HG03354 (cell line): ENCODE measurements around the gene PRMT1.
"Not testable (repeated sequence)": the region's sequence is repeated elsewhere in the genome, so short reads cannot be mapped to it uniquely, and the experiment has no call there.

ENCODE experiments used
- ATAC-seq: cut with Tn5 transposase; IDR thresholded peaks from one replicate; pipeline ENCODE4 v1.9.1; 2021; ENCODE audit warnings: mild to moderate bottlenecking; ENCODE audit not compliant: unreplicated experiment, poor library complexity, severe bottlenecking

Gene PRMT1

GRCh38 chr19:49677231-49677900, at the start of gene PRMT1:
TSS of gene PRMT1 (plus strand) at chr19:49677271. CDS start at chr19:49677281, 10 bp downstream.
- ATAC-seq: peak; percentile 9

GRCh38 chr19:49629659-49630058, 47.4 kb upstream of the PRMT1 start:
- ATAC-seq: no peak

GRCh38 chr19:49631014-49631588, 46.0 kb upstream of the PRMT1 start:
- no peak for ATAC-seq

GRCh38 chr19:49631610-49632192, 45.4 kb upstream of the PRMT1 start:
- no peak for ATAC-seq

GRCh38 chr19:49632576-49632975, 44.5 kb upstream of the PRMT1 start:
- ATAC-seq: no peak

- not testable (repeated sequence) for ATAC-seq
Observed at GRCh38 chr19:49633273-49633672, 43.8 kb upstream of the PRMT1 start.

- ATAC-seq: no peak
Observed at GRCh38 chr19:49635530-49636232, 41.4 kb upstream of the PRMT1 start.

- no peak for ATAC-seq
Observed at GRCh38 chr19:49636233-49636932, 40.7 kb upstream of the PRMT1 start.

- ATAC-seq: no peak
Observed at GRCh38 chr19:49637821-49638738, 39.0 kb upstream of the PRMT1 start.

GRCh38 chr19:49639401-49640112, 37.5 kb upstream of the PRMT1 start:
- no peak for ATAC-seq

- ATAC-seq: peak; percentile 68
Observed at GRCh38 chr19:49640113-49640898, 36.8 kb upstream of the PRMT1 start, which contains the start of gene RRAS. TSS of gene RRAS (minus strand) at chr19:49640143. CDS start at chr19:49640098, 45 bp downstream.

- peak; percentile 62 for ATAC-seq
Observed at GRCh38 chr19:49641688-49642491, 35.2 kb upstream of the PRMT1 start, which contains the start of gene SCAF1. TSS of gene SCAF1 (plus strand) at chr19:49642209. CDS start at chr19:49645027, 2,818 bp downstream.

GRCh38 chr19:49642492-49643035, 34.5 kb upstream of the PRMT1 start:
- no peak for ATAC-seq

GRCh38 chr19:49643466-49643865, 33.6 kb upstream of the PRMT1 start:
- ATAC-seq: no peak

GRCh38 chr19:49645592-49645991, 31.5 kb upstream of the PRMT1 start:
- ATAC-seq: no peak

- ATAC-seq: no peak
Observed at GRCh38 chr19:49645995-49646394, 31.1 kb upstream of the PRMT1 start.
